Chondrocyte (in vitro differentiated cells): Measurements from ENCODE around the gene MYL12B. TPM values are rescaled to one million over a fixed set of nuclear protein-coding genes. Genes with fewer than 3 reads are reported as not detected.

Experiments
- DNase-seq: peaks from one replicate; pipeline ENCODE4 v3.0.0; 2021; ENCODE audit warnings: mixed read lengths, low spot score
- H3K27ac Mint-ChIP-seq: one replicate; pipeline ENCODE4 v1.8.0; 2021; ENCODE audit warnings: mild to moderate bottlenecking, moderate library complexity, mixed read lengths; ENCODE audit not compliant: unreplicated experiment
- H3K27me3 Mint-ChIP-seq: 2 replicates; pipeline ENCODE4 v1.8.0; 2021; ENCODE audit warnings: low read depth, mixed read lengths
- H3K36me3 Mint-ChIP-seq: 2 replicates; pipeline ENCODE4 v1.8.0; 2021; ENCODE audit warnings: low read depth, mixed read lengths
- H3K4me1 Mint-ChIP-seq: 2 replicates; pipeline ENCODE4 v1.8.0; 2021; ENCODE audit warnings: low read depth, mild to moderate bottlenecking, mixed read lengths
- H3K4me3 Mint-ChIP-seq: one replicate; pipeline ENCODE4 v1.8.0; 2021; ENCODE audit warnings: mild to moderate bottlenecking, moderate library complexity, mixed read lengths; ENCODE audit not compliant: unreplicated experiment
- H3K9me3 Mint-ChIP-seq: 2 replicates; pipeline ENCODE4 v1.8.0; 2021; ENCODE audit warnings: low read depth, mixed read lengths
- total RNA-seq: library from RNA; stranded (reverse); gene quantifications from 3 replicates; pipeline ENCODE4 v1.2.1, GENCODE V29; 2021
- TF ChIP-seq, protein P1 (sequence below): fragments of 200-600 bp; sonication (generic); IDR thresholded peaks from 2 replicates; pipeline ENCODE4 v1.5.0; 2021; ENCODE audit warnings: antibody characterized with exemption, mild to moderate bottlenecking, moderate library complexity

Gene MYL12B
- total RNA-seq, 1 donor from 2014 or later = 327 TPM

DNA sequence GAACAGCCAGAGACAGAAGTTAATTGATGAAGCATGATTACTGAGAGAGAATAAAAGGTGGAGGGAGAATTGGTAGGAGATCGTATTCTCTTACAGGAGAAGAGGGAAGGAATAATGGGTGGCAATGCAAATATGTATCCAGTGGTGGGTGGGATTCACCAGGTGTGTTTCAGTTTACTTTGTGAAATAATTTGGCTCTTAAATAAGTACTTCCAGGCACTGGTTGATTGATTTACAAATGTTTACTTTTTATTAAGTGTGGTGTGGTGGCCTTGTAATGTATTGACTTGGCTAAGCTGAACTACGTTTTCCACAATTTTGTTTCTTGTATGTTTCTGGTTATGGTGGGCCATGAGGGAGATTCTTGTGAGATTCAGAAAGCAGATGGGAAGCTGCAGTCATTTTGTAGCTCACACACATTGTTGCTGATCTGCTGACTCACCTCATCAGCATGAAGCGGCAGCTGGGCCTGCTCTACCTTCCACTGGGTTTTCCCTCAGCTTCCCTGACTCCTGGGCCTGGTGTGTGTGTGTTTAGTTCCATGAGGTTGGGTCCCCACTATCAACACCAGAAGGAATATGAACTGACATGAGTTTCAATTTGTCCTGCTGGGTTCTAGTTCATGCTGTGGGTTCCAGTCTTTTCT is 32.6 kb downstream of the MYL12B start:
- no peak overlapping the region for H3K4me3 Mint-ChIP-seq
- DNase-seq = no peak
- H3K9me3 Mint-ChIP-seq = peaks cover 32% of the 10 kb centered on the region
- H3K36me3 Mint-ChIP-seq = peaks cover 3% of the 10 kb centered on the region
- H3K4me1 Mint-ChIP-seq = peaks cover 3% of the 10 kb centered on the region
- no peak overlapping the region for H3K27ac Mint-ChIP-seq
- H3K27me3 Mint-ChIP-seq = no peaks in the 10 kb centered on the region
- TF ChIP-seq, protein P1, sequence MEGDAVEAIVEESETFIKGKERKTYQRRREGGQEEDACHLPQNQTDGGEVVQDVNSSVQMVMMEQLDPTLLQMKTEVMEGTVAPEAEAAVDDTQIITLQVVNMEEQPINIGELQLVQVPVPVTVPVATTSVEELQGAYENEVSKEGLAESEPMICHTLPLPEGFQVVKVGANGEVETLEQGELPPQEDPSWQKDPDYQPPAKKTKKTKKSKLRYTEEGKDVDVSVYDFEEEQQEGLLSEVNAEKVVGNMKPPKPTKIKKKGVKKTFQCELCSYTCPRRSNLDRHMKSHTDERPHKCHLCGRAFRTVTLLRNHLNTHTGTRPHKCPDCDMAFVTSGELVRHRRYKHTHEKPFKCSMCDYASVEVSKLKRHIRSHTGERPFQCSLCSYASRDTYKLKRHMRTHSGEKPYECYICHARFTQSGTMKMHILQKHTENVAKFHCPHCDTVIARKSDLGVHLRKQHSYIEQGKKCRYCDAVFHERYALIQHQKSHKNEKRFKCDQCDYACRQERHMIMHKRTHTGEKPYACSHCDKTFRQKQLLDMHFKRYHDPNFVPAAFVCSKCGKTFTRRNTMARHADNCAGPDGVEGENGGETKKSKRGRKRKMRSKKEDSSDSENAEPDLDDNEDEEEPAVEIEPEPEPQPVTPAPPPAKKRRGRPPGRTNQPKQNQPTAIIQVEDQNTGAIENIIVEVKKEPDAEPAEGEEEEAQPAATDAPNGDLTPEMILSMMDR = no peak

DNA sequence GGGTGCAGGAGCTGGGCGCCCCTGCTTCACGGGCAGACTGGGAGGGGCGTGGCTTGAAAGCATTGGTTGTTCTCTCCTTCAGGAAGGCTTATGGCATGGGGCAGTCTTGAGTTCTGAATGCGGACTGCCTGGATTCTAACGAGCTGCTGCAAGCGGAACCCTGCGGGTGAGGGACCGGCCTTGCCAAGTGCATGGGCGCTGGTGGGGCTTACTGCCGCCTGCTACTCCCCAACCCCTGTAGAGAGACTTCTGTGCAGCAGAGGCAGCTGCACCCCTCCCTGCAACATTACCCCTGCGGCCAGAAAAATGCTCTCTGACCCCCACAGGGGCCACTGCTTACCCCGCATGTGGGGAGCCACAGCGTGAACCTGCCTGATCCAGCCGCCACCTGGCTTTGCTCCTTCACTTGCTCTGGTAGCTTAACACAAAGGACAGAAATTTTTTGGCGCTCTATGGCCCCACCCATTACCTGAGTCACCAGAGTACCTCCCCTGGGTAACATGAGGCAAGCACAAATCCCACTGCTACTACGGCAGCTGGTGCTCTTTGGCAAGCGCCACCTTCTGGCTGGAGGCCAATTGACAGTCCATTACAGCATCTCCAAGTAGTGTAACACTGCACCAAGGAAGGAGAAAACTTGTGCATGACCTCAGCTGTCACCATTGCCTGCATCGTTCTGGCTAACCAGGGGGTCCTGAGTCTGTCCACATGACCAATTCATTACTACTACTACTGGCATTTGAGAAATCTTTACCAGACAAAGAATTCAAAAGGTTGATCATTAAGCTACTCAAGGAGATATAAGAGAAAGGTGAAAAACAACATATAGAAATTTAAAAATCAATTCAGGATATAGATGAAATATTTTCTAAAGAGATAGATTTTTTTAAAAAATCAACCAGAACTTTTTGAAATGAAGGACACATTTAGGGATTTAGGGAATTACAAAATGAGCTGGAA is 35.4 kb downstream of the MYL12B start:
- TF ChIP-seq, protein P1 = peak; percentile 83
- Mint-ChIP-seq H3K36me3 (peaks cover 1% of the 10 kb centered on the region), H3K27me3 (no peaks in the 10 kb centered on the region), H3K27ac (peak overlapping the region; percentile 80), H3K4me3 (peak overlapping the region; percentile 83), H3K9me3 (peaks cover 20% of the 10 kb centered on the region), H3K4me1 (peaks cover 3% of the 10 kb centered on the region)
- DNase-seq = no peak

DNA sequence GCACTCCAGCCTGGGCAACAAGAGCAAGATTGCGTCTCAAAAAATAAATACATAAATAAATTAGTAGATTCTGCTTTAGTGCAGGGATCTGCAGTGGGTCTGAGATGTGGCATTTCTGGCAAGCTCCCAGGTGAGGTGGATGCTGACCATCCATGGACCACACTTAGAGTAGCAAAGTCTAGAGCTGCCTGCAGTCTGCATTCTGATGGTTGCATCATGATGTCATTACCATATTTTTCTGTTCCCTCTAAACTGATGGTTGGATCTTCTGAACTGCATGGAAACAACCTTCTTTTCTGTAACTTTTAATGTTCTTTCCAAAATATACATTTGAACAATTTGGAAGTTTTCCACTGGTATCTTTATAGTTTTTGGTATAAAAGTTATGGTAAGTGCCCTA is 42.9 kb downstream of the MYL12B start:
- Mint-ChIP-seq H3K4me3 (no peak overlapping the region), H3K36me3 (no peaks in the 10 kb centered on the region), H3K4me1 (peaks cover 18% of the 10 kb centered on the region), H3K9me3 (peaks cover 4% of the 10 kb centered on the region), H3K27ac (peak overlapping the region; percentile 72), H3K27me3 (no peaks in the 10 kb centered on the region)
- TF ChIP-seq, protein P1 = no peak
- DNase-seq = no peak

DNA sequence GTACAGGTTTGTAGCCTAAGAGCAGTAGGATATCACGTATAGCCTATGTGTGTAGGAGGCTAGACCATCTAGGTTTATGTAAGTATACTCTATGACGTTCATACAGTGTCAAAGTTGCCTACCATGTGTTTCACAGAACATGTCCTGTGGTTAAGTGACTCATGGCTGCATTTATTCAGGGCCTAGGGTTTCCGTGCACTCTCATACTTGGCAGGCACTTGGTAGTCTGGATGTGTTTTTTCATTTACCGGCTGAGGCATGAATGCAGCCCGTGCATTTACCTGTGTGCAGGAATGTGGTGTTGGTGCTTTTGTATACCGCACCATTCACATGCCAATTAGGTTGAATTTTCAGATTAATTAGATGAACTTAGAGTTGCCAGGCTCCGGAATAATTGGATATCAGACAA is 43.4 kb downstream of the MYL12B start:
- H3K9me3 Mint-ChIP-seq = no peaks in the 10 kb centered on the region
- H3K4me3 Mint-ChIP-seq = no peak overlapping the region
- TF ChIP-seq, protein P1 = no peak
- H3K27me3 Mint-ChIP-seq = no peaks in the 10 kb centered on the region
- H3K4me1 Mint-ChIP-seq = peaks cover 18% of the 10 kb centered on the region
- H3K27ac Mint-ChIP-seq = peak overlapping the region; percentile 72
- no peak for DNase-seq
- no peaks in the 10 kb centered on the region for H3K36me3 Mint-ChIP-seq

DNA sequence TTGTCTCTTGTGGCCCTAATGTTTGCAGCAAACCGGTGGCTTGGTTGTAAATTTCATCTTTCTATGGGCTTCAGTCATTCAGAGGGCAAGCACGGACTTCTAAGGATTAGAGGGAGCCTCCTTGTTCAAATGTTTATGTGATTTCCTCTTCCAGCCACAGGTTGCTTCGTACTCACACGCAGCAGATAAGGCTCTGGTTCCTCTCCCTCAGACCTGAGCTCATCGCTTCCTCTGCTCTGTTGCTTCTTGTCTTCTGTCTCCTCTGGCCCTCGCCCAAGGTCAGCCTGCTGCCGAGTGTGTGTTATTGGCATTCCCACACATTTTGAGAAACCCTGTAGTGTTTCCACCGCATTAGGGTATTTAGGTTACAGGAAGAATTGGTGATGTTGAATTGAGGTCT is 44.0 kb downstream of the MYL12B start:
- H3K27ac Mint-ChIP-seq = peak overlapping the region; percentile 72
- H3K9me3 Mint-ChIP-seq = no peaks in the 10 kb centered on the region
- H3K4me1 Mint-ChIP-seq = peaks cover 18% of the 10 kb centered on the region
- no peak overlapping the region for H3K4me3 Mint-ChIP-seq
- H3K27me3 Mint-ChIP-seq = no peaks in the 10 kb centered on the region
- H3K36me3 Mint-ChIP-seq = no peaks in the 10 kb centered on the region
- no peak for DNase-seq
- TF ChIP-seq, protein P1 = no peak
